Measurements from ENCODE around the gene FILIP1L.

- TF ChIP-seq EZH2phosphoT487 (conservative IDR thresholded peaks at IDR 0.05; ENCODE audit: low read length) (no peak), CTCF (IDR thresholded peaks at IDR 0.05; ENCODE audit: insufficient read depth, low read length, poor library complexity, severe bottlenecking) (no peak)
Measured at GRCh38 chr3:99911433-99911832, 202.9 kb downstream of the FILIP1L start.
